Activated naive CD8-positive, alpha-beta T cell treated with anti-CD3 and anti-CD28 coated beads, Interleukin-2, amount 10 ng/mL, durations not matched to agents 7 days and 5 days (primary cell): Measurements from ENCODE around the gene COL6A5. TPM values are rescaled to one million over a fixed set of nuclear protein-coding genes. Genes with fewer than 3 reads are reported as not detected.

Experiments
- ATAC-seq: fragments of 150-1000 bp; cut with Tn5 transposase; one replicate; pipeline ENCODE4 v1.10.0; 2021; ENCODE audit warnings: low read depth, moderate library complexity
- POLR2A ChIA-PET: fragments of 350-600 bp; sonication (Branson Sonifier 250); formaldehyde crosslinking; loops from one replicate; lab custom pipeline; 2021; ENCODE audit warnings: antibody characterized with exemption; lab: Charles Lee
- DNase-seq: peaks from one replicate; pipeline ENCODE4 v3.0.0; 2021
- H3K27ac Mint-ChIP-seq: one replicate; pipeline ENCODE4 v1.8.0; 2022; ENCODE audit warnings: mild to moderate bottlenecking, mixed read lengths
- H3K27me3 Mint-ChIP-seq: one replicate; pipeline ENCODE4 v1.8.0; 2022; ENCODE audit warnings: mild to moderate bottlenecking, moderate library complexity, mixed read lengths
- H3K36me3 Mint-ChIP-seq: one replicate; pipeline ENCODE4 v1.8.0; 2021; ENCODE audit warnings: mild to moderate bottlenecking, mixed read lengths
- H3K4me1 Mint-ChIP-seq: one replicate; pipeline ENCODE4 v1.8.0; 2021; ENCODE audit warnings: mixed read lengths
- H3K4me3 Mint-ChIP-seq: one replicate; pipeline ENCODE4 v1.8.0; 2022; ENCODE audit warnings: mild to moderate bottlenecking, moderate library complexity, mixed read lengths
- H3K9me3 Mint-ChIP-seq: one replicate; pipeline ENCODE4 v1.8.0; 2021; ENCODE audit warnings: mixed read lengths
- total RNA-seq, 2 experiments: library from RNA; stranded (reverse); gene quantifications; one replicate each; pipeline ENCODE4 v1.2.3, GENCODE V29; 2021

The COL6A5 gene
- total RNA-seq, 2 experiments from 2014 or later: not detected

- DNase-seq: no peak
- no peak overlapping the region for H3K27ac Mint-ChIP-seq
Measured at GRCh38 chr3:130354430-130354829, 9.0 kb downstream of the COL6A5 start.

DNA sequence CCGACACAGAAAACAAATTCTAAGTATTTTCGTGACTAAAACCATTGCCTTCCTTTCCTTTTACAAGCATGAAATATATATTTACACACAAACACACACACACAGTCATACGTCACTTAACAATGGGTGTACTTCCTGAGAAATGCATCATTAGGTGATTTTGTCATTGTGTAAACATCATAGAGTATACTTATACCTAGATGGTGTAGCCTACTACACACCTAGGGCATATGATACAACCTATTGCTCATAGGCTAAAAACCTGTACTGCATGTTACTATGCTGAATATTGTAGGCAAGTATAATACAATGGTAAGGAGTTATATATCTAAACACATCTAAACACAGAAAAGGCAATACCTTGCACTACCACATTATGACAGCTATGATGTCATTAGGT, 28.6 kb downstream of the COL6A5 start:
- Mint-ChIP-seq H3K9me3 (peaks cover 2% of the 10 kb centered on the region), H3K27ac (no peak overlapping the region), H3K4me1 (no peaks in the 10 kb centered on the region), H3K36me3 (no peaks in the 10 kb centered on the region), H3K27me3 (peaks cover 2% of the 10 kb centered on the region), H3K4me3 (no peak overlapping the region)
- POLR2A ChIA-PET: no interaction called here
- DNase-seq (no peak), ATAC-seq (no peak)

More at GRCh38 chr3:130354430-130354829, 9.0 kb downstream of the COL6A5 start:
- no peak for ATAC-seq
- POLR2A ChIA-PET: no interaction called here
- no peaks in the 10 kb centered on the region for H3K4me1 Mint-ChIP-seq
- H3K27me3 Mint-ChIP-seq: peaks cover 5% of the 10 kb centered on the region
- H3K36me3 Mint-ChIP-seq: no peaks in the 10 kb centered on the region
- H3K4me3 Mint-ChIP-seq: no peak overlapping the region
- H3K9me3 Mint-ChIP-seq: no peaks in the 10 kb centered on the region

DNA sequence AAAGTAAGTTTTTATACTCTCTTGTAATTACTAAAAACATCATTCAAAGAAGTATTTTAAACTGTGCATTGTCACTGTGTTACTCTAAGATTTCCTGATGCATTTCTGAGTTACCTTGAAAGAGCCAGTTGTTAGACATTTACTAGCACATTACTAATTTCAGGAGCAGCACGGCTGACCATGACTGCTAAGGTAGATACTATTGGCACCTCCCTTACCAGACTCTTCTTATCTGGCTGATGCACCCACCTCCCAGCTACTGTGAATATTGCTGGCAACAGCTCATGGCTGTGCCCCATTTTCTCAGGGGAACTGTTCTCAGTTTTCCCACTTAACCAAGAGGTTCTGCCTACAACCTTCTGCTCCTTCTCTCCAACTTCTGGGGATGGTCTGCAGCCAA, 29.4 kb downstream of the COL6A5 start:
- no peaks in the 10 kb centered on the region for H3K4me1 Mint-ChIP-seq
- ATAC-seq (no peak), DNase-seq (no peak)
- no peaks in the 10 kb centered on the region for H3K36me3 Mint-ChIP-seq
- POLR2A ChIA-PET: no interaction called here
- H3K27ac Mint-ChIP-seq: no peak overlapping the region
- H3K9me3 Mint-ChIP-seq: peaks cover 2% of the 10 kb centered on the region
- H3K27me3 Mint-ChIP-seq: peaks cover 2% of the 10 kb centered on the region
- no peak overlapping the region for H3K4me3 Mint-ChIP-seq

GRCh38 chr3:130377960-130378676, 32.6 kb downstream of the COL6A5 start:
- POLR2A ChIA-PET: no interaction called here
- Mint-ChIP-seq H3K36me3 (no peaks in the 10 kb centered on the region), H3K27me3 (peaks cover 3% of the 10 kb centered on the region), H3K9me3 (peaks cover 2% of the 10 kb centered on the region), H3K4me1 (no peaks in the 10 kb centered on the region), H3K4me3 (no peak overlapping the region), H3K27ac (no peak overlapping the region)
- no peak for DNase-seq
- no peak for ATAC-seq

DNA sequence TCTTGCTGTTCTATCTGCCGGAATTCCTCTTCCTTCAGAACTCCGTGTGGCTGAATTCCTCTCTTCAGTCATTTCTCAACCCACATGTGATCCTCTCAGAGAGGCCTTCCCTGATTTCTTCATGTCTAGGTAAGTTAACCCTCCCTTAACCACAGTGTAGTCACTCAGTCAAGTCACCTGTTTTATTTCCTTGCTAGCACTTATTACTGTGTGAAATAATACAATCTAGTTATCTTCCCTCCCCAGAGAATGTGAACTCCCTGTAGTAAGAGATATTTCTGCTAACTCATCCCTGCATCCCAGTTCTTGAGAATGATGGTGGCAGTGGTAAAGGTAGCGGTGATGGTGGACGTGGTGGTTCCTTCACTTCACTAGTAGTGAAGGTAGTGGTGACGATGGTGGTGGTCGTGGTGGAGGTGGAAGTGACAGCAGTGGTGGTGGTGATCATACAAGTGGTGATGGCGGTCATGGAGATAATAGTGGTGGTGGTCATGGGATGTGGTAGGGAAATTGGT, 33.3 kb downstream of the COL6A5 start:
- POLR2A ChIA-PET: no interaction called here
- Mint-ChIP-seq H3K27me3 (peaks cover 3% of the 10 kb centered on the region), H3K4me3 (no peak overlapping the region), H3K36me3 (no peaks in the 10 kb centered on the region), H3K27ac (no peak overlapping the region), H3K9me3 (peaks cover 2% of the 10 kb centered on the region), H3K4me1 (no peaks in the 10 kb centered on the region)
- ATAC-seq (no peak), DNase-seq (no peak)

GRCh38 chr3:130379274-130379673, 33.8 kb downstream of the COL6A5 start:
- ATAC-seq (no peak), DNase-seq (no peak)
- Mint-ChIP-seq H3K36me3 (no peaks in the 10 kb centered on the region), H3K4me3 (no peak overlapping the region), H3K27me3 (peaks cover 3% of the 10 kb centered on the region), H3K4me1 (no peaks in the 10 kb centered on the region), H3K27ac (no peak overlapping the region), H3K9me3 (peaks cover 2% of the 10 kb centered on the region)
- POLR2A ChIA-PET: no interaction called here

GRCh38 chr3:130380398-130380797, 34.9 kb downstream of the COL6A5 start:
- DNase-seq (no peak), ATAC-seq (no peak)
- H3K9me3 Mint-ChIP-seq: peaks cover 2% of the 10 kb centered on the region
- no peak overlapping the region for H3K27ac Mint-ChIP-seq
- H3K27me3 Mint-ChIP-seq: peaks cover 5% of the 10 kb centered on the region
- no peaks in the 10 kb centered on the region for H3K36me3 Mint-ChIP-seq
- H3K4me1 Mint-ChIP-seq: no peaks in the 10 kb centered on the region
- POLR2A ChIA-PET: no interaction called here
- no peak overlapping the region for H3K4me3 Mint-ChIP-seq

GRCh38 chr3:130383424-130383823, 38.0 kb downstream of the COL6A5 start:
- DNase-seq (no peak), ATAC-seq (no peak)
- Mint-ChIP-seq H3K36me3 (no peaks in the 10 kb centered on the region), H3K4me3 (no peak overlapping the region), H3K4me1 (no peaks in the 10 kb centered on the region), H3K9me3 (no peaks in the 10 kb centered on the region), H3K27ac (no peak overlapping the region), H3K27me3 (peaks cover 5% of the 10 kb centered on the region)
- POLR2A ChIA-PET: no interaction called here

DNA sequence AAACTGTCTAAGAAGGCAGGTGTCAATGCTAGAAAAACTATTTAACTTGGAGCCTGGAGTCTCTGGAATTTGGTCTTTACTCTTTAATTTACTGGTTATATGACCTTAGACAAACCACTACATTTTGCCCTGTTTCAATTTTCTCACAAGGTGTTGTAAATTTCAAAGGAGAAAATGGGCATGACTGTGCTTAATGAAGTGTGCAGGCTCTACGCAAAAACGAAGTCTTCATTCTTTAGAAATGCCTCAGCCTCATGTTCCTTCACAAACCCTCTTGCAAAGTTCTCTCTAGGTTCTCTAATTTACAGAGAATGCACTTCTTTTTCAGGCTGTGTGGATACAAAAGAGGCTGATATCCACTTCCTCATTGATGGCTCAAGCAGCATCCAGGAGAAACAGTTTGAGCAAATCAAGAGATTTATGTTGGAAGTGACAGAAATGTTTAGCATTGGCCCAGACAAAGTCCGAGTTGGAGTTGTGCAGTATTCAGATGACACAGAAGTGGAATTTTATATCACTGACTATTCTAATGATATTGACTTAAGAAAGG, 39.1 kb downstream of the COL6A5 start:
- Mint-ChIP-seq H3K27ac (no peak overlapping the region), H3K4me3 (no peak overlapping the region), H3K27me3 (peaks cover 5% of the 10 kb centered on the region), H3K36me3 (no peaks in the 10 kb centered on the region), H3K9me3 (no peaks in the 10 kb centered on the region), H3K4me1 (no peaks in the 10 kb centered on the region)
- POLR2A ChIA-PET: no interaction called here
- ATAC-seq (no peak), DNase-seq (no peak)

DNA sequence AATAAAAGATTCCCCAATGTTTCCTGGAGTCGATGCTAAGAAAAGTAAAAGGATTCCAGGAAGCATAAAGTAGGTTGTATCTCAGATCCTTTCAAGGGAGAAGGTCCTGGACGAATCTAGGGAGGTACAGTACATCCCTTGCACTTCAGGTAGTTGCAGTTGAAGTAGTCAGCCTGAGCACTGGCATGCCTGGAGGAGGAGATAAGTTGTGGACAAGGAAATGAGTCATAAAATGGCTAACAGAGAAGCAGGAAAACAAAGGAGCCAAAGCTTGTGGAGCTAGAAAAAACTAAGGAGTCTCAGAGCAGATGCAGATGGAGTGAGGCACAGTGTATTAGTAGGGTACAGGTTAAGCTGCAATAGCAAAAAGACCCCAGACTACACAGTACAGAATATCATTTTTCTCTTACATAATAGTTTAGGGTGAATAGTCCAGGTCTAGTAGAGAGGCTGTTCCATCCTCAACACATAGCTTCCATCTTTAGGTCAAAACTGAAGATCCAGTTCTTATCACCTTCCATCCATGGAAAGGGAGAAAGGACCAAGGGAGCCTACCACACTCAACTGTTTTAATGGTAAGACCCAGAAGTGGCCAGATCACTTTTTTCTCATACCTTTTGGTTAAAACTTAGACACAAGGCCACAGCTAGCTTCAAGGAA, 41.3 kb downstream of the COL6A5 start:
- Mint-ChIP-seq H3K4me1 (no peaks in the 10 kb centered on the region), H3K9me3 (no peaks in the 10 kb centered on the region), H3K27me3 (peaks cover 5% of the 10 kb centered on the region), H3K4me3 (no peak overlapping the region), H3K27ac (no peak overlapping the region), H3K36me3 (no peaks in the 10 kb centered on the region)
- no peak for ATAC-seq
- POLR2A ChIA-PET: no interaction called here
- no peak for DNase-seq

- DNase-seq: no peak
- Mint-ChIP-seq H3K4me1 (no peaks in the 10 kb centered on the region), H3K4me3 (no peak overlapping the region), H3K9me3 (no peaks in the 10 kb centered on the region), H3K27ac (no peak overlapping the region), H3K36me3 (no peaks in the 10 kb centered on the region), H3K27me3 (peaks cover under 1% of the 10 kb centered on the region)
- POLR2A ChIA-PET: no interaction called here
- no peak for ATAC-seq
Measured at GRCh38 chr3:130389743-130390478, 44.4 kb downstream of the COL6A5 start.

- Mint-ChIP-seq H3K27ac (no peak overlapping the region), H3K27me3 (peaks cover 3% of the 10 kb centered on the region), H3K36me3 (no peaks in the 10 kb centered on the region), H3K4me1 (no peaks in the 10 kb centered on the region), H3K9me3 (no peaks in the 10 kb centered on the region), H3K4me3 (no peak overlapping the region)
- ATAC-seq (no peak), DNase-seq (no peak)
- POLR2A ChIA-PET: no interaction called here
Measured at GRCh38 chr3:130392266-130392665, 46.8 kb downstream of the COL6A5 start.

DNA sequence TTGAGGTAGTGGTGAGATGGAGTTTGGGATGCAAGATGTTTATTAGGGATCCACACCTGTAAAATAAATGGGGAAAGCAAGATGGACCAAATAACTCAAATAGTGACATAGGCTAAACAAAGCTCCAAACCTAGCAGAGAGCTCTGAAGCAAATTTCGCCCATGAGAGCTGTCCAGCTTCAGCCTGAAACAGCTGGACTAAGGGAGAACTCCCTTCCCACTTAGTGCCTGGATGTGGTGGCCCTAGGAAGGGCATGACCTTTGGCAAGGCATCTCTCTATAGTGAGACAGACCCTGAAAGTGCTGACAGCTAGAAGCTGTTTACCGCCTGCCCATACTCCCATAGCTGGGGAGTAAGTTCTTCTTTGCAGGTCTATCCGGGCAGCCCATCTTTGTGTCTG, 48.1 kb downstream of the COL6A5 start:
- Mint-ChIP-seq H3K27ac (no peak overlapping the region), H3K4me3 (no peak overlapping the region), H3K4me1 (no peaks in the 10 kb centered on the region), H3K9me3 (no peaks in the 10 kb centered on the region), H3K36me3 (no peaks in the 10 kb centered on the region), H3K27me3 (peaks cover 5% of the 10 kb centered on the region)
- no peak for DNase-seq
- POLR2A ChIA-PET: no interaction called here
- ATAC-seq: no peak
